Activated T-cell treated with anti-CD3 and anti-CD28 coated beads for 4 hours (primary cell): Measurements from ENCODE around the gene GPD1L.
"Not testable (repeated sequence)": the region's sequence is repeated elsewhere in the genome, so short reads cannot be mapped to it uniquely, and the experiment has no call there.

ENCODE experiments used
- DNase-seq: peaks from one replicate; pipeline ENCODE4 v3.0.0-alpha.2; 2020

Gene GPD1L

DNA sequence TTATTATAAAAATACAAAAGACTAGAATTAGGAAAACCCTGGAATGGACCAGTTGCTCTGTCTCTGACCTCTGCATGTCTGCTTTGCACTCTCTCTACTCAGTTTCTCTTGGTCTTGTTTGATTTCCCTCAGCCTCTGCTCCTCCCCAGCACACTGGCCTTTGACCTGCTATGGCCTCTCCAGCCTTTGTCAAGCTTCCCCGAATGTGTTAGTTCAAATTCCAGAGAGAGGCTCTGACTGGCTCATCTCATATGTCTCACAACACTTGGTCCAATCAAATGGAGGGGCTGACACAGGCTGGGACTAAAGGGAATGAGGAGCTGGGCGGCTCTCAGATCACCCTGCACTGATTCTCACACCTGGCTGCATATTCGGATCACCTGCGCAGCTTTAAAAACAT lies 79.7 kb downstream of the GPD1L start:
- DNase-seq = no peak

- no peak for DNase-seq
Observed at GRCh38 chr3:32186876-32187275, 80.5 kb downstream of the GPD1L start.

DNA sequence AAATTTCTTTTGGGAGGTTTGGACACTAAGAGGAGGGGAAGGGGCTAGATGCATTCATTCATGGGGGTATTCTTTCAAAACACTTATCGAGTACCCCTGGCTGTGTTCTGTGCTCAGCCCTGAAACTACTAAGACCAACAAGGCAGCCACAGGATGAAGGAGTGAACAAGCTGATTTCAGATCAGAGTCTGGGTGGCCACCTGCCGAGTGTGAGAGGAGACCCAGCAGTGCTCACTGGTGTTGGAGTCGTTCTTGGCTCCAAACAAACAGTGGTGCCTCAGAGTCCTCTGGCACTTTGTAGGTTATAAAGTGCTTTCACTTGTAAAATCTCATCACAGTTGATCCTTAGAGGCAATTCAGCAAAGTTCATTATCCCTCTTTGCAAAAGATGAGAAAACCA lies 83.3 kb downstream of the GPD1L start:
- no peak for DNase-seq

DNA sequence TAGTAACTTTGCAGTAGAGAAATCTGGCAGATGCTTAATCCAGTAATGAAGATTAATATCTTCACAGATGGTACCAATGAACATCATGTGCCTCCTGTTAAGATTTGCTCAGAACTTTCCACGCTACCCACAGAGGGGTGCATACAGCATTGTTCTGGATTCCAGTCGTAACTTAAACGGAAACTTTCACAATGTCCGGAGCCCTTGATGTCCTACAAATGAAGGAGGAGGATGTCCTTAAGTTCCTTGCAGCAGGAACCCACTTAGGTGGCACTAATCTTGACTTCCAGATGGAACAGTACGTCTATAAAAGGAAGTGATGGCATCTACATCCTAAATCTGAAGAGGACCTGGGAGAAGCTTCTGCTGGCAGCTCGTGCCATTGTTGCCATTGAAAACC lies 84.1 kb downstream of the GPD1L start:
- DNase-seq = not testable (repeated sequence)

GRCh38 chr3:32193101-32193500 lies 86.7 kb downstream of the GPD1L start:
- DNase-seq = no peak

GRCh38 chr3:32194653-32195052 lies 88.2 kb downstream of the GPD1L start:
- no peak for DNase-seq

DNA sequence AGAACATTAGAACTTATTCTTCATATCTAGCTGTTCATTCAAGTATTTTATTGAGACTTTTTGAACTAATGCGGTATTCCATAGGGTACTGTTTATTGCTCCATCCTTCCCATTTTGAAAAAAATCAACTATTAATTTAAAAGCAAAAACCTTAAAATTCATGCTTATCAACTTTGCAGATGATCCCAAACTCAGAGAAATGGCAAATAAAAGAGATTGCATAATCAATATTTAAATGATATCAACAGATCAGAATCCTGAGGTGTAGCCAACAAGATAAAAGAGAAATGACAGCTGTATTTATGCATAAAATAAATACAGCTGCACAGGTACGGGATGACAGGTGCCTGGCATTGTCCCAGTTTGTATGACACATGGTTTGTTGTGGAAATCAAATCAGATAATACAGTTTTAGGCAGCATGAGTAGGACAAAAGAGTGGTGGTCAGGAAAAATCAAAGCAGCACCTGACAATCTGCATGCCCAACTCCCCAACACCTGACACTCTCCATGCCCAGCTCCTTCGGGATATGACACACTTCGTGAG lies 89.6 kb downstream of the GPD1L start:
- DNase-seq = no peak

DNA sequence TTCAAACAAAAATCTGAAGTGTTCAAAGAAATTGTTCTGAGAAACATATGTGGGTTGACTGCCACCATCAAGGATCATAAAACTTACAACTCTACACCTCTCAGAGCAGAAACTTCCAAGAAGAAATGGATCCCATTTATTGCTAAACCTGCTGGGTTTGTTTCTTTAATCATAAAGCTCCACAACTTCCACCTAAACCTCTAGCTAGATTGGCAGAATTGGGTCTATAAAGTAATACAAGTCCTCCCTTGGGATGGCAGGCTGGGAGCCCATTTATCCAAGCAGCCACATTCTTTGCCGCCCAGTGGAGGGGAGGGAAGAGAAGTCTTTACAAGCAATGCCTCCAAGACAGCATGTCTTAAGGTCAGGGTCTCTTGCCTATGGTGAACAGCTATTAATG lies 91.6 kb downstream of the GPD1L start:
- DNase-seq = no peak

DNA sequence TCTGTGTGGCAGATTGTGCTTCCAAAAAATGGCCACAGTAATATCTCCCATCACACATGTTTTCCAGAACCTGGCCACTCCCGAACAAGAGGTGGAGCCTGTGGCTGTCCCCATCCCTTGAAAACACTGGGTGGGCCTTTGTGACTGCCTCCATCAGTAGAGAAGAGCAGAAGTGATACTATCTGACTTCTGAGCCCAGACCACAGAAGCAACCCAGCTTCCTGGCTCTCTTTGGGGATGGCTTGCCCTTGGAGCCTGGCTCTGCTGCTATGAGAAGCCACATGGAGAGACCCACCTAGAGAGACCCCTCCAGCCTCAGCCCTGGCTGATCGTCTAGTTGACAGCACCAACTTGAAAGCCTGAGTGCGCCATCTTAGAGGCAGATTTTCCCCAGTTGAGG lies 92.3 kb downstream of the GPD1L start:
- DNase-seq = no peak

DNA sequence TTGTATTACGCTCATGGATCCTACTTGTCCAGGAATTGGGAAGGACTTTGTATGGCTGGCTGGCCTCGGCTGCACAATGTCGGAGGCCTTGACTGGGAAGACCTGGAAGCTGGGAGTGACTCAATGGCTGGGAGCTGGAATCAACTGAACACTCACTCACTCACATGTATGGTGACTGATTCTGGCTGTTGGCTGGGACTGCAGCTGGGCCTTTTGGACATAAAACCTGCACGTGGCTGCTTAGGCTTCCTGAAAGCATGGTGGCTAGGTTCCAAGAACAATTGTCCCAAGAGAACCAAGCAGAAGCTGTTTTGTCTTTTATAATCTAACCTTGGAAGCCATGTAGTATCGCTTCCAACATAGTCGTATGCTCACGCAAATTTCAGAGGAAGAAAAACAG lies 94.1 kb downstream of the GPD1L start:
- DNase-seq = no peak

DNA sequence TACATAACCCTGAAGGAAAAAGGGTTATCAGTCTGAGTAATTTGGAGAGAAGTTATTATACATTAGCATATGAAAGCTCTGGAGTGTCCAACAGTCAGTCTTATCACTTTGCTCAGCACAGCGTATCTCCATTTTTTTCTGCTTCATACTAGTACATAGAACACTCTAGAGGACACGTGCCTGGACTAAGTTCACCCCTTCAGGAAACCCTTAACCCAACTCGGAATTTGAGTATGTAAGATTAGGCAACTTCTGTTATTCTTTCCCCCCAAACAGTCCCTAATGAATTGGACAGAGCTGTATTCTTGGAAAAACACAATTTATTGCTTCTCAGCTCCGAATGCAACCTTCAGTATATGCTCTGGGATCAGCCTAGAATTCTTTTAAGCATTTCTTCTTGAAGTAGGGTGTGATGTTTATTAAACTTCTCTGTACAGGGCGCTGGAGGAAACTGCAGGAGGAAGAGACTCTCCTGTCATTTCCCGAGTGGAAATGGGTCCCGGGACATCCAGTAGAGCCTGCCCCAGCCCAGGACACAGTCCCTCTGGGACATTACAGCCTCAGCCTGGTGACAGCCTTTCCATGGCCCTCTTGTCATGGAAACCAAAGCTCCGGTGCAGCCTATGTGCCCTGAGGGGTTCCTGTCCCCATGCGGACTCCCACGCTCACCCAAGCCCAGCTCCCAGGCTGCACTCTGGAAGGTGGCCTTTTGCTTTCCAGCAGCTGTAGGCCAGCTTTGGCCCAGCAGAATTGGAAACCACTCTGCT lies 94.8 kb downstream of the GPD1L start:
- no peak for DNase-seq

- DNase-seq = no peak
Observed at GRCh38 chr3:32202496-32202895, 96.1 kb downstream of the GPD1L start.

DNA sequence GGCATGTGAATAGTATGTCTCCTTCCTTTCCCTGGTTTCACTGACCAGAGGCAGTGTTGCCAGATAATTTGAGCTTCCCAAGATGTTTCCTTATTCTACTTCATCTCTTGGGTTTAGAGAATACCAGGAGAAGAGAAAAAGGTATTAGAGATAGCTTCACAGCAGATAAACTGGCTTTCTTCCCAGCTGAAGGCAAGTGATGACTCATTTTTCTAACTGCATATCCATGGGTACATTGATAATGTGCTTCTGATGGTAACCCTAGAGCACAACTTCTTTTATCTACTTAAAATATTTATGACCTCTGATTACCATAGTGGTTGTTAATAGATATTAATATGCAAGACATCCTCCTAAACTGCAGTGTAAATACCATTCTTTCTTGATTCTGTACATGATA lies 97.4 kb downstream of the GPD1L start:
- no peak for DNase-seq

GRCh38 chr3:32208447-32208846 lies 102.0 kb downstream of the GPD1L start:
- no peak for DNase-seq

DNA sequence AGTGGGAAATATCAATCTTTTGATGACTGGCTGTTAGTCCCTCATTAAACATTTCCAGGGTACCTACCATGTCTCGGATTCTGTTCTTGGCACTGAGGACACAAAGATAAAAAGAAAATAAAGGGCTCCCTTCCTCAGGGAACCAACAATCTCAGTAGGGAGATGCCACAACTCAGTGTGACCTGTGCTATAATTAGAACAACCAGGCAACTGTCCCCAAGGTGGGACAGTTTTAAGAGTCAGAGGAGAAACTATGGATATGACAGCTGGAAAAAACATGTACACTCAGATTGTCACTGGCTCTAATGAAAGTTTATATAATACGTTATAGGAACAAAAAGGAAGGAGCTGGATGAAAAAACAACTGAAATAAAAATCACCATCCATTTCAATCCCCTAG lies 108.8 kb downstream of the GPD1L start:
- DNase-seq = no peak

- no peak for DNase-seq
Observed at GRCh38 chr3:32216172-32216783, 109.9 kb downstream of the GPD1L start.

DNA sequence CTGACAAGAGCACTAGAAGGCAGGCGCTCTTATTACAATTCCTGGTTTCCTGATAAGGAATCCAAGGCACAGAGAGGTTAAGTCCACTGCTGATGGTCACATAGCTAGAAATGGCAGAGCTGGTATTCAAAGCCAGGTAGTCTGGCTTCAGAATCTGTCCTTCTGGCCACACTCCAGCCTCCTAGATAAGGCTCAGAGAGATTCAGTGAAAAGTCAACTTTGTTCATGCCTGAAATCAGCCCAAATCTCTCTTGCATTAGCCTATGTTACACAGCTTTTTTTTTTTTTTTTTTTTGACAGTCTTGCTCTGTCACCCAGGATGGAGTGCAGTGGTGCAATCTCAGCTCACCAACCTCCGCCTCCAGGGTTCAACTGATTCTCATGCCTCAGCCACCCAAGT lies 110.9 kb downstream of the GPD1L start:
- DNase-seq = no peak
